Measurements from ENCODE around the gene AMER1. TPM values are rescaled to one million over a fixed set of nuclear protein-coding genes. Genes with fewer than 3 reads are reported as not detected.

Gene AMER1
- total RNA-seq, 2 donors from 2014 or later: 3.6 to 3.8 TPM

DNA sequence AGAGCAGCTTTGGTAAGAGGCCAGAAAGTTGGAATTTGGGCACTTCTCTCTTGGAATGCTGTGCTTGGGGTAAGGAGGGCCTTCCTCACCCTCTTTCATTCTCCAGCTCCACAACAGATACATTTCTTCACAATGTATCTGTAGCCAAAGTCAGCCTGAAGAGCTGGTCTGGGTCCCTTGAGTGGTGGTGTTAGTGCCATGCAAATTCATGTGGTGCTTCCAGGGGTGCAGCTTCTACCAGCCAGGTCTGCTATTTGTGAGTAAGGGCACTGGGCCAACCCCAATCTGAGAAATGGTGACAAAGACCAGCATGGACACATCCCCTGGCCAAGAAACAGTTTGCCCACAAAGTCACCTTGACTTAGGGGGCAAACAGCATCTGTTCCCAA is 17.8 kb downstream of the AMER1 start:
- DNase-seq (no peak), ATAC-seq (no peak)
- intact Hi-C loops (cut with DNase I): no loop called here

DNA sequence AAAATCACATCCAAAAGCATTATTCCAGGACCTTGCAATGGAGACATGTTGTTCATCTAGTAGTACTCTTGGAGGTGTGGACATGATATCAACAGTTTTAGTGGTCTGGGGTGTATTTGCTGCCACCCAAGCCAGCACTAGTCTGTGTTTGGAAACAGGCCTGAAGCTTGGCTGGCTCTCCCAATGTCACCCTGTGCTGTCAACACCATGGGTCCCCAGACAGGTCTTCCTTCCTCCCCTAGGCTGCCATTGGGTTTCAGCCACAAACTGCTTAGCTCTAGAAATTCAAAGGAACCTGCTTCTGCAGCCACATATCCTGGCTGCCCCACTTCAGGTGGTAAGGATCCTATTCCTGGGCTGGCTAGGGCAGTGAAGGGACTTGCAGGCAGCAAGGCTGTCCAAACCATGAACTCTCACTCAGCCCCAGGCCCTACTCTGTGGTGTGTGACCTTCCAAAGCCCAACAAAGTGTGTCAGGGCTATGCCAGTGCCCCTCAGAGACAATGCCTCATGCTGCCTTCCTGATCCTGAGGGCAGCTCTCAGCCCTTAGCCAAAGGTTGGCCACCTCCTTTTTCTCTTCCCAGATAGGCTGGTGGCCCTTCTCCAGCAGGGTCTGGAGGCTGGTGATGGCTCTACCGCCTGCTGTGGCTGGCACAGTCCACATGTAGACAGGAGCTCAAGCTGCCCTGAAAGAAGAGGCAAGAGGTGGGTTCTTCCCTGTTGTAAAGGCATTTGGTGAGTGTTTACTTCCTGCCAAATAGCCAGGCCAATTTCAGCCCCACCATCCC is 18.3 kb downstream of the AMER1 start:
- ATAC-seq (peak; percentile 87 to 93), DNase-seq (no peak)
- intact Hi-C loops (cut with DNase I): no loop called here

DNA sequence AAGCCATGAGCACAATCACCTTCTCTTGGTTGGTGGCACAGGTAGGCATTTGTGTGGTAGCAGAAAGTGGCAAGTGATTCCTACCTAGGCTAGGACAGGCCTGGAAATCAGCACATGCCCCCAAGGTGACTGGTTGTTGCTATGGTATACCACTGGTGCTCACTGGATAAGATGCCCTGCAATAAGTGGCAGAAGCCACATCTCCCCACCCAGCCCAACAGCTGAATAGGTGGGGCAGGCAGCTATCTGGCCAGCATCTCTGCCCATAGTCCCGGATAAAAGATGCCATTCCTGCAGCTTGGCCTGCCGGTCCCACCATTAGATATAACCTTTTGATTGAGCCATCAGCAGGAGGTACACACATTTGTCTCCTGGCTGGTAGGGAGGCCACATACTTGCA is 21.1 kb downstream of the AMER1 start:
- DNase-seq: no peak
- intact Hi-C loops (cut with DNase I): no loop called here
- no peak for ATAC-seq

DNA sequence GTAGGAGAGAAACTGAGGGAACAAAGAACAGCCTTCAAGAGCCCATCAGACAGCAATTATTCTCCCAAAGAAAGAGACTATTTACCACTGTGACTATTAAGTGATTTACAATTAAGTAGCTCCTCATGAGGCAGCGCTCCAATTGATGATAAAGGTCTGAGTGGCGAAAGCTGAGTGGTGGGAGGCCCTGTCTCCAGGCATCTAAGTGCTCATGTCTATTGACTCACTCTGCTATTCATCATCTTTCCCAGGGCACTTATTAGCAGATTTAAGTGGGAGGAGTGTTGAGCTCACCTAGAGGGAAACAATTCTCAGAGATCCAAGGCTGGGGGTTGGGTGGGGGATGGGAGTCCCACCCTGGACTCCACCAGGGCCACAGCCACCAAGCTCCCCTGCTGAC is 23.3 kb downstream of the AMER1 start:
- ATAC-seq (no peak), DNase-seq (no peak)
- intact Hi-C loops (cut with DNase I): no loop called here

- DNase-seq (no peak), ATAC-seq (no peak)
- intact Hi-C loops (cut with DNase I): no loop called here
These were observed 28.6 kb downstream of the AMER1 start for GRCh38 chrX:64176876-64177275.

GRCh38 chrX:64169988-64170387 is 35.5 kb downstream of the AMER1 start:
- no peak for ATAC-seq
- no peak for DNase-seq
- intact Hi-C loops (cut with DNase I): no loop called here

GRCh38 chrX:64152857-64153256 is 52.7 kb downstream of the AMER1 start:
- DNase-seq (no peak), ATAC-seq (no peak)
- intact Hi-C loops (cut with DNase I): no loop called here

DNA sequence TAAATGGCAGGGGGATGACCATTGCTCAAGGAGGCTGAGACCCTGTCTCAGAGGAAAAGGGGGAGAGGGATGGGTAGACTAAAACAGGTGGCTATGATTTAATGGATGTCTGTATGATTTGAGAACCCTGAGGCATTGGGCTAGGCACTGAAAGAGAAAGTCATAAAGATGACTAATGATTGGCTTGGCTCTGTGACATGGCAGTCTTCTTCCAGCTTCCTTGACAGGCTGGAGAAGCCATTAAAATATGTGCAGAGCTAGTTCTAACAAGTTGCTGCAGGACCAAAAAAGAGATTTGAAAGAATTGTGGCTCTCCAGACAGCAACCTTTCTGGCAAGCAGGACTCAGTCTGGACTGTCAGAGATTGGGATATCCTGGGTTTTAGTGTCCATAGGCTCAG is 53.6 kb downstream of the AMER1 start:
- no peak for ATAC-seq
- intact Hi-C loops (cut with DNase I): no loop called here
- DNase-seq: no peak

GRCh38 chrX:64150775-64151174 is 54.7 kb downstream of the AMER1 start:
- ATAC-seq: no peak
- intact Hi-C loops (cut with DNase I): no loop called here
- DNase-seq: no peak

Other genes with a start within 250 kb of the AMER1 start
- gene ASB12, start 24.9 kb upstream of the AMER1 start, total RNA-seq: 1 to 10 TPM in 1 of 2 donors, under 1 TPM in 1; 0.63 to 1.4 TPM
- 1 to 10 TPM in 1 of 2 donors, under 1 TPM in 1; 0.77 to 1.1 TPM for gene MTMR8, start 189.7 kb upstream of the AMER1 start, total RNA-seq

Measured in left cardiac atrium (tissue), 4 donors.